ENCODE results near the gene NID1.

DNA sequence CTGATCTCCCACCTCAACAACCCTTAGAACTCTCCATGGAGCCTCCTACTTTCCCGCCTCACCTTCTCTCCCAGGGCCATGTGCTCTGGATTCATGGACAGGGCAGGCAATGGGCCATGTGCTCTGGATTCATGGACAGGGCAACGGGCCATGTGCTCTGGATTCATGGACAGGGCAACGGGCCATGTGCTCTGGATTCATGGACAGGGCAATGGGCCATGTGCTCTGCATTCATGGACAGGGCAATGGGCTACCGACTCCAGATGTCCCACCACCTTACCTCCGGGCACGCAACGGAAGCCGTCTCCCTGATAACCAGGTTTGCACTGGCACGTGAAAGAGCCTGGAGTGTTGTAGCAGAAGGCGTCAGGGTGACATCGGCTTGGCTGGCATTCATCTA, 53.2 kb downstream of the NID1 start:
- TF ChIP-seq CTCF (IDR thresholded peaks at IDR 0.05; ENCODE audit: low read length) (no peak), EZH2 (optimal IDR thresholded peaks at IDR 0.05; ENCODE audit: low read depth, low read length) (no peak), EZH2phosphoT487 (IDR thresholded peaks at IDR 0.05; ENCODE audit: low read length) (no peak)
